Tibial nerve (tissue), 3 donors: ENCODE measurements around the gene TSHZ3.

ENCODE experiments used
- POLR2A ChIP-seq, 2 donors: fragments of 450-650 bp; IDR thresholded peaks; one replicate each; pipeline ENCODE4 v1.6.1; 2017; ENCODE audit warnings: antibody characterized with exemption in 2 of 2, mild to moderate bottlenecking in 2 of 2, moderate library complexity in 2 of 2
- TF ChIP-seq, protein P1 (sequence below), 5 experiments: fragments of 200-600 bp in 3 of 5; fragments of 450-650 bp in 2 of 5; sonication (generic) in 3 of 5; IDR thresholded peaks; one replicate each; pipeline ENCODE4 v1.5.1; 2016 to 2019; ENCODE audit warnings: antibody characterized with exemption in 5 of 5, mild to moderate bottlenecking in 3 of 5, moderate library complexity in 2 of 5

DNA sequence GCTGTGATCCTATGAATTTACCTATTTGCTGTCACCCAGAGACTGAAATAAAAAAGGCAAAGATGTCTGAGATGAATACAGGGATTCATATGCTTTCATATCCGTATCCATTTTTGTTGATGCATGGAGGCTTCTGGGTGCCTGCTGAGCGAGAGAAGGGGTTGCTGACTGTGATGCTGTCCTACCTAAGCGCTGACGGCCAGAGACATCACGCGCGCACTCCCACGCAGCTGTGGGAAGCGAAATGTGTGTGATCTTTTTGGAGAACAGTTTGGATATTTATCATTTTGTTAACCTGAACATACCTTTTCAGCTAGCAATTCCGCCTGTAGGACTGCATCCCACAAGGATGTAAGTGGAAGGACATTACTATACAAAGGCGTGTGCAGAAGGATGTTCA lies 23.9 kb downstream of the TSHZ3 start:
- TF ChIP-seq POLR2A (IDR thresholded peaks at IDR 0.05), result no peak
- TF ChIP-seq, protein P1, sequence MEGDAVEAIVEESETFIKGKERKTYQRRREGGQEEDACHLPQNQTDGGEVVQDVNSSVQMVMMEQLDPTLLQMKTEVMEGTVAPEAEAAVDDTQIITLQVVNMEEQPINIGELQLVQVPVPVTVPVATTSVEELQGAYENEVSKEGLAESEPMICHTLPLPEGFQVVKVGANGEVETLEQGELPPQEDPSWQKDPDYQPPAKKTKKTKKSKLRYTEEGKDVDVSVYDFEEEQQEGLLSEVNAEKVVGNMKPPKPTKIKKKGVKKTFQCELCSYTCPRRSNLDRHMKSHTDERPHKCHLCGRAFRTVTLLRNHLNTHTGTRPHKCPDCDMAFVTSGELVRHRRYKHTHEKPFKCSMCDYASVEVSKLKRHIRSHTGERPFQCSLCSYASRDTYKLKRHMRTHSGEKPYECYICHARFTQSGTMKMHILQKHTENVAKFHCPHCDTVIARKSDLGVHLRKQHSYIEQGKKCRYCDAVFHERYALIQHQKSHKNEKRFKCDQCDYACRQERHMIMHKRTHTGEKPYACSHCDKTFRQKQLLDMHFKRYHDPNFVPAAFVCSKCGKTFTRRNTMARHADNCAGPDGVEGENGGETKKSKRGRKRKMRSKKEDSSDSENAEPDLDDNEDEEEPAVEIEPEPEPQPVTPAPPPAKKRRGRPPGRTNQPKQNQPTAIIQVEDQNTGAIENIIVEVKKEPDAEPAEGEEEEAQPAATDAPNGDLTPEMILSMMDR (IDR thresholded peaks at IDR 0.05), result no peak
